Glutamatergic neuron (in vitro differentiated cells): ENCODE data around the gene ZNF778. TPM values are rescaled to one million over a fixed set of nuclear protein-coding genes. Genes with fewer than 3 reads are reported as not detected.

Experiments used
- DNase-seq: peaks from one replicate; pipeline ENCODE4 v3.0.0; 2022
- H3K27ac Mint-ChIP-seq: one replicate; pipeline ENCODE4 v1.8.0; 2020; ENCODE audit warnings: mild to moderate bottlenecking, mixed read lengths, inconsistent platforms; ENCODE audit not compliant: unreplicated experiment
- H3K27me3 Mint-ChIP-seq: one replicate; pipeline ENCODE4 v1.8.0; 2020; ENCODE audit warnings: mild to moderate bottlenecking, moderate library complexity, mixed read lengths, inconsistent platforms; ENCODE audit not compliant: unreplicated experiment
- H3K36me3 Mint-ChIP-seq: one replicate; pipeline ENCODE4 v1.8.0; 2020; ENCODE audit warnings: mild to moderate bottlenecking, mixed read lengths, inconsistent platforms; ENCODE audit not compliant: unreplicated experiment
- H3K4me1 Mint-ChIP-seq: one replicate; pipeline ENCODE4 v1.8.0; 2020; ENCODE audit warnings: mild to moderate bottlenecking, low read depth, mixed read lengths, inconsistent platforms; ENCODE audit not compliant: unreplicated experiment
- H3K4me3 Mint-ChIP-seq: one replicate; pipeline ENCODE4 v1.8.0; 2020; ENCODE audit warnings: mild to moderate bottlenecking, mixed read lengths, inconsistent platforms; ENCODE audit not compliant: unreplicated experiment
- H3K9me3 Mint-ChIP-seq: one replicate; pipeline ENCODE4 v1.8.0; 2020; ENCODE audit warnings: mild to moderate bottlenecking, moderate library complexity, mixed read lengths, inconsistent platforms; ENCODE audit not compliant: unreplicated experiment
- CTCF ChIP-seq: fragments of 200-600 bp; sonication (generic); IDR thresholded peaks from one replicate; pipeline ENCODE4 v1.5.0; 2021; ENCODE audit not compliant: partially characterized antibody, unreplicated experiment
- total RNA-seq: library from RNA; stranded (reverse); fragmentation: NEBNext Ultra II Directional; extraction: Animal tissue kit (Norgen Biotek cat#: 25700); gene quantifications from one replicate; pipeline ENCODE4 v1.2.1, GENCODE V29; 2021; ENCODE audit not compliant: unreplicated experiment

ZNF778 gene
- total RNA-seq, 1 donor from 2014 or later = 36.2 TPM

GRCh38 chr16:89273741-89274472 lies 56.4 kb downstream of the ZNF778 start:
- no peak overlapping the region for H3K27ac Mint-ChIP-seq
- TF ChIP-seq CTCF = no peak
- peaks cover 28% of the 10 kb centered on the region for H3K9me3 Mint-ChIP-seq
- H3K27me3 Mint-ChIP-seq = peaks cover 23% of the 10 kb centered on the region
- no peak for DNase-seq
- peaks cover 10% of the 10 kb centered on the region for H3K36me3 Mint-ChIP-seq
- no peak overlapping the region for H3K4me3 Mint-ChIP-seq
- H3K4me1 Mint-ChIP-seq = peaks cover 1% of the 10 kb centered on the region

- Mint-ChIP-seq H3K27me3 (peaks cover 21% of the 10 kb centered on the region), H3K36me3 (peaks cover 10% of the 10 kb centered on the region), H3K27ac (no peak overlapping the region), H3K9me3 (peaks cover 27% of the 10 kb centered on the region), H3K4me3 (no peak overlapping the region), H3K4me1 (peaks cover 1% of the 10 kb centered on the region)
- TF ChIP-seq CTCF = no peak
- DNase-seq = no peak
These were observed 57.2 kb downstream of the ZNF778 start for GRCh38 chr16:89274561-89275283.

- Mint-ChIP-seq H3K27me3 (peaks cover 21% of the 10 kb centered on the region), H3K27ac (peak overlapping the region; percentile 48), H3K4me1 (peaks cover 1% of the 10 kb centered on the region), H3K9me3 (peaks cover 25% of the 10 kb centered on the region), H3K36me3 (peaks cover 10% of the 10 kb centered on the region), H3K4me3 (no peak overlapping the region)
- no peak for DNase-seq
- TF ChIP-seq CTCF = no peak
These were observed 57.7 kb downstream of the ZNF778 start for GRCh38 chr16:89275284-89275584.

GRCh38 chr16:89275837-89276720 lies 58.6 kb downstream of the ZNF778 start:
- Mint-ChIP-seq H3K4me1 (peaks cover 1% of the 10 kb centered on the region), H3K27me3 (peaks cover 23% of the 10 kb centered on the region), H3K36me3 (peaks cover 10% of the 10 kb centered on the region), H3K4me3 (no peak overlapping the region), H3K27ac (no peak overlapping the region), H3K9me3 (peaks cover 27% of the 10 kb centered on the region)
- TF ChIP-seq CTCF = no peak
- DNase-seq = peak; percentile 10
